ENCODE measurements around the gene DACH1. TPM values are rescaled to one million over a fixed set of nuclear protein-coding genes. Genes with fewer than 3 reads are reported as not detected.

DACH1 gene
- total and polyA plus RNA-seq, 2 donors (not counting 3 experiments of a cell fraction or from before 2014, with no cell fraction given) = 8.6 to 28.3 TPM

- Histone ChIP-seq H3K79me2 (ENCODE audit: control insufficient read depth, insufficient read depth, low read length) (no peaks in the 10 kb centered on the region), H3K9me1 (replicated peaks; ENCODE audit: control insufficient read depth, extremely low read depth, insufficient read depth, low read length) (no peaks in the 10 kb centered on the region), H3K9me3 (replicated peaks; ENCODE audit: control insufficient read depth, insufficient read depth, low read length) (no peaks in the 10 kb centered on the region), H3K36me3 (ENCODE audit: control insufficient read depth in 2 of 2, extremely low read depth in 1 of 2, insufficient read depth in 2 of 2, low read length in 2 of 2) (no peaks in the 10 kb centered on the region), H3K27me3 (ENCODE audit: control insufficient read depth in 2 of 2, insufficient read depth in 2 of 2, low read length in 2 of 2) (no peaks in the 10 kb centered on the region), H3K4me1 (ENCODE audit: control insufficient read depth, extremely low read depth, insufficient read depth, low read length) (no peaks in the 10 kb centered on the region), H2AFZ (ENCODE audit: low read depth, low read length) (no peak overlapping the region), H3K9ac (replicated peaks; ENCODE audit: extremely low read depth, insufficient read depth, low read length) (no peak overlapping the region), H3K4me2 (ENCODE audit: insufficient read depth, low read length) (no peak overlapping the region), H3K27ac (ENCODE audit: insufficient read depth, low read depth, low read length) (no peak overlapping the region), H3K4me3 (replicated peaks in 1 of 3; ENCODE audit: insufficient read depth in 1 of 3, low read depth in 1 of 3, low read length in 3 of 3) (no peak overlapping the region), H4K20me1 (replicated peaks; ENCODE audit: control insufficient read depth, extremely low read depth, insufficient read depth, low read length) (no peaks in the 10 kb centered on the region)
- intact Hi-C loops (cut with micrococcal nuclease) (no loop called here), dilution Hi-C loops (cut with MboI; ENCODE audit: extremely low pct_ligation_motif_present, low sequenced_read_pairs) (no loop called here)
- CTCF ChIA-PET = interaction anchor here (0.5 to 1.3 kb wide), 2 partner anchors 9 to 310 kb away, joined by 3 read pairs; no protein-coding TSS in a partner anchor
- TF ChIP-seq EZH2 (IDR thresholded peaks at IDR 0.05; ENCODE audit: borderline replicate concordance, low read depth, low read length, severe bottlenecking) (no peak), JUN (IDR thresholded peaks at IDR 0.05; ENCODE audit: borderline replicate concordance, insufficient read depth, insufficient read length, low read depth) (no peak), MYC (IDR thresholded peaks at IDR 0.05; ENCODE audit: low read depth, low read length) (no peak), CTCF (IDR thresholded peaks at IDR 0.05; ENCODE audit: extremely low read depth in 1 of 2, insufficient read depth in 1 of 2, low read depth in 1 of 2, low read length in 2 of 2) (no peak), GATA2 (IDR thresholded peaks at IDR 0.05; ENCODE audit: insufficient read depth, insufficient read length, low read depth, low read length) (no peak), POLR2AphosphoS5 (IDR thresholded peaks at IDR 0.05; ENCODE audit: insufficient read depth, low read depth, low read length) (no peak), FOS (IDR thresholded peaks at IDR 0.05; ENCODE audit: borderline replicate concordance, insufficient read depth, low read length) (no peak), POLR2A (IDR thresholded peaks at IDR 0.05; ENCODE audit: low read depth, low read length) (no peak)
- TF ChIP-seq, protein P1, sequence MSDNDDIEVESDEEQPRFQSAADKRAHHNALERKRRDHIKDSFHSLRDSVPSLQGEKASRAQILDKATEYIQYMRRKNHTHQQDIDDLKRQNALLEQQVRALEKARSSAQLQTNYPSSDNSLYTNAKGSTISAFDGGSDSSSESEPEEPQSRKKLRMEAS (IDR thresholded peaks at IDR 0.05; ENCODE audit: insufficient read depth, insufficient read length) = no peak
- no TSS peak for BruUV-seq (replicated peaks)
- FAIRE-seq (no peak), DNase-seq (ENCODE audit: low read depth, low spot score) (no peak)
- POLR2A ChIA-PET = no interaction called here
Measured at GRCh38 chr13:71481501-71481900, 385.5 kb downstream of the DACH1 start.

Measured in endothelial cell of umbilical vein (primary cell).